Measurements from ENCODE around the gene RNF5.

The RNF5 gene

GRCh38 chr6:32222333-32223230 lies 44.4 kb downstream of the RNF5 start:
- Histone ChIP-seq H3K9ac (ENCODE audit: low read length) (no peak overlapping the region), H3K4me3 (ENCODE audit: low read depth in 1 of 2, low read length in 2 of 2) (no peak overlapping the region), H3K27me3 (ENCODE audit: control insufficient read depth in 1 of 2, insufficient read depth in 2 of 2, low read length in 2 of 2) (peaks cover 0 to 4% of the 10 kb centered on the region in 2 donors), H3K4me1 (ENCODE audit: insufficient read depth, low read length) (no peaks in the 10 kb centered on the region), H3K36me3 (ENCODE audit: insufficient read depth, low read length) (no peaks in the 10 kb centered on the region), H3K27ac (ENCODE audit: low read depth, low read length) (no peak overlapping the region), H3K9me3 (ENCODE audit: low read length) (no peaks in the 10 kb centered on the region)

DNA sequence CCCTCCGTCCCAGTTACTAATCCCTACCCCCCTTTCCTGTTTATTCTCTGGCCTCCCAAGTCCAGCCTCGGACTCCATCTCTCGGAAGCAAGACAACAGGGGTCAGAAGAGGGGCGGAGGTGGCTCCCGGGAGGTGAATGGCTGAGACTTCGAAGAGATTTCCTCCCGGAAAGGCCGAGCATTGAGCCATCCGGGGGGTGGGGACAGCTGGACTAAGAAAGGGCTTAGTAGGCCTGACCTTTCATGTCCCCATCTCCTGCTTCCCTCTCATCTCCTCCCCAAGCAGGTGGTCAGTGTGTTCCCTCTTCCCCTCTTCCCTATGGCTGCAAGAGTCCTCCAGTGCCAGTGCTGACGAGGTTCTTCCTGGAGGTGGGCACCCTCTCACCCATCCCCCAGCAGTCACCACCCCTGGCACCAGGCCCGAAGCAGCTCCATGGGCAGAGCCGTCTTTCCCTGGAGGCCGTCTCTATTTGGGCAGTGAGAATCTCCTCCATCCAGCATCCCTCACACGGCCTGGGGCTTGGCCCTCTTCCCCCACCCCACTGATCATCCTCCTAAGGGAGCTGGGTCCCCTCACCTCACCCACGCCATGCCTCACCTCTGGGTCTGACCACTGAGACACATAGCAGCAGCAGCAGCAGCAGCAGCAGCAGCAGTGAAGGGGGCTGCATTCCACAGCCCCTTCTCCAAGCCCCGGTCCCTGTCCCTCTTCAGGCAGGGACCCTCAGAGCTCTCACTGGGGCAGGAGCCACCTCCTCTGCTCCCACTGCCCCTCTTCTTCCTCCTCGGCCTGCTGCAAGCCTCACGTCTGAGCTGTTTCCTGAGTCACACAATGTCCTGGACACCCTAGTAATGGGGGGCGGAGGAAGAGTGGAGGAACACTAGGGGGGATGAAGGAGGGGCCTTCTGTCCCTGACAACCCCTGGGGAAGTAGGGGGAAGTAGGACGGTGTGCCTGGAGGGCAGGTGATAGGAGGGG lies 45.3 kb downstream of the RNF5 start, which contains the start of gene NOTCH4:
TSS of gene NOTCH4 (minus strand) at position 810 of the 978 bp plus-strand sequence. CDS start at position 671, 139 bp downstream.
- Histone ChIP-seq H3K27ac (ENCODE audit: low read depth, low read length) (no peak within 1 kb of the TSS), H3K4me3 (ENCODE audit: low read depth in 1 of 2, low read length in 2 of 2) (no peak within 1 kb of the TSS), H3K9ac (ENCODE audit: low read length) (no peak within 1 kb of the TSS), H3K36me3 (ENCODE audit: insufficient read depth, low read length) (no peaks in the 10 kb centered on the region), H3K9me3 (ENCODE audit: low read length) (no peaks in the 10 kb centered on the region), H3K4me1 (ENCODE audit: insufficient read depth, low read length) (no peaks in the 10 kb centered on the region), H3K27me3 (ENCODE audit: control insufficient read depth in 1 of 2, insufficient read depth in 2 of 2, low read length in 2 of 2) (peaks cover 0 to 4% of the 10 kb centered on the region in 2 donors)

- H3K4me1 ChIP-seq (ENCODE audit: insufficient read depth, low read length) = no peaks in the 10 kb centered on the region
- H3K9ac ChIP-seq (ENCODE audit: low read length) = no peak overlapping the region
- H3K36me3 ChIP-seq (ENCODE audit: insufficient read depth, low read length) = no peaks in the 10 kb centered on the region
- H3K27me3 ChIP-seq (ENCODE audit: control insufficient read depth in 1 of 2, insufficient read depth in 2 of 2, low read length in 2 of 2) = peaks cover 0 to 4% of the 10 kb centered on the region in 2 donors
- no peak overlapping the region for H3K4me3 ChIP-seq (ENCODE audit: low read depth in 1 of 2, low read length in 2 of 2)
- H3K9me3 ChIP-seq (ENCODE audit: low read length) = no peaks in the 10 kb centered on the region
- no peak overlapping the region for H3K27ac ChIP-seq (ENCODE audit: low read depth, low read length)
These were observed 46.5 kb downstream of the RNF5 start for GRCh38 chr6:32224696-32225095.

DNA sequence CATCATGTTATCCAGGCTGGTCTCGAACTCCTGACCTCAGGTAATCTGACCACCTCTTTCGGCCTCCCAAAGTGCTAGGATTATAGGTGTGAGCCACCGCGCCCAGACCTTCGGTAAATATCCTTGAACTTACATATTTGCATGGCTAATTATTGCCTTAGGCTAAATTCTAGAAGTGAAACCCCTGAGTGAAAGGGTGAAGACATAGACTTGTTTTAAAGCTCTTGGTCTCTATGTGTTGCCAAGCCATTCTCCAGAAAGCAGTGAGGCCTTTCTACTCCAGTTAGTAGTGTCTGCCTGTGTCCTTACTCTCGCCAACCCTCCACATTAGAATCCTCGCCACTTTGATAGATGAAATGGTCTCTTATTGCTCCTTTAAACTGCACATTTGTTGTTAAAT lies 48.2 kb downstream of the RNF5 start:
- H3K9me3 ChIP-seq (ENCODE audit: low read length) = no peaks in the 10 kb centered on the region
- no peaks in the 10 kb centered on the region for H3K4me1 ChIP-seq (ENCODE audit: insufficient read depth, low read length)
- H3K9ac ChIP-seq (ENCODE audit: low read length) = no peak overlapping the region
- H3K4me3 ChIP-seq (ENCODE audit: low read depth in 1 of 2, low read length in 2 of 2) = no peak overlapping the region
- H3K27me3 ChIP-seq (ENCODE audit: control insufficient read depth in 1 of 2, insufficient read depth in 2 of 2, low read length in 2 of 2) = no peaks in the 10 kb centered on the region
- H3K36me3 ChIP-seq (ENCODE audit: insufficient read depth, low read length) = no peaks in the 10 kb centered on the region
- H3K27ac ChIP-seq (ENCODE audit: low read depth, low read length) = no peak overlapping the region

Data from muscle layer of colon (tissue), 2 donors.